GM19193 (cell line): ENCODE results near the gene GABRB2.

Source experiments
- POLR2A ChIP-seq: IDR thresholded peaks from 4 replicates; pipeline ENCODE4 v1.6.1; 2011; ENCODE audit not compliant: insufficient read depth, insufficient read length; ENCODE audit errors: extremely low read depth

GABRB2 gene

GRCh38 chr5:161261668-161262323, 284.7 kb downstream of the GABRB2 start:
- no peak for TF ChIP-seq POLR2A

GRCh38 chr5:161258438-161258837, 288.1 kb downstream of the GABRB2 start:
- no peak for TF ChIP-seq POLR2A

GRCh38 chr5:161256957-161257356, 289.6 kb downstream of the GABRB2 start:
- no peak for TF ChIP-seq POLR2A

- no peak for TF ChIP-seq POLR2A
These were observed 299.8 kb downstream of the GABRB2 start for GRCh38 chr5:161246749-161247148.
